Activated CD4-positive, alpha-beta T cell treated with anti-CD3 and anti-CD28 coated beads, Interleukin-2, amount 50 U/mL, for 16 hours (primary cell): ENCODE data around the gene RRP7A.
"Not testable (repeated sequence)": the region's sequence is repeated elsewhere in the genome, so short reads cannot be mapped to it uniquely, and the experiment has no call there.

Experiments used
- DNase-seq: peaks from one replicate; pipeline ENCODE4 v3.0.0-alpha.2; 2020

Gene RRP7A

DNA sequence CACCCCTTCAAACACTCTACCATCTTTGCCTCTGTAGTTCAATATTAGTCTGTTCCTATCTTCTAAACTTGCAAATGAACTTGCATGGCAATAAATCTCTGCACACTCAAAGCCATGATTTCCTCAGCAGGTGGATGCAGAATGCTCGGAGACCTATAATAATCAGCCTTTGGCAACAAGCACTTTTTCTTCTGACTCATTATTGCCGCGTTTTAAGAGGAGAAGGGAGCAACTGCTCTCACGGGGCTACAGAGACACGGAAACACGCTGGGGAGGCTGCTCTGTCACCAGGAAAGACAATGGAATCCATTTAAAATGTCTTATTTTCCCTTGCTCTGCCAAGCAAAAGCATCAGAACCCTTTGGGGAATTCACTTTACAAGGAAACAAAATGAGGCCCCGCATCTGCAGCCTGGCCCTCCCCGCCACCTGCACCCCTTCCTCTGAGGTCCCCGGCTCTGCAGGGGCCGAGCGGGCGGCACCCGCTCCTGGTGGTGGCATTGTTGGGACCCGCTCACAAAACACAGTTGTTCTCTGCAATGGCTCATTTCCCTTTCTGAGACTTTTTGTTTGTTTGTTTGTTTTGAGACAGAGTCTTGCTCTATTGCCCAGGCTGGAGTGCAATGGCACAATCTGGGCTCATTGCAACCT is 15.6 kb upstream of the RRP7A start:
- not testable (repeated sequence) for DNase-seq

DNA sequence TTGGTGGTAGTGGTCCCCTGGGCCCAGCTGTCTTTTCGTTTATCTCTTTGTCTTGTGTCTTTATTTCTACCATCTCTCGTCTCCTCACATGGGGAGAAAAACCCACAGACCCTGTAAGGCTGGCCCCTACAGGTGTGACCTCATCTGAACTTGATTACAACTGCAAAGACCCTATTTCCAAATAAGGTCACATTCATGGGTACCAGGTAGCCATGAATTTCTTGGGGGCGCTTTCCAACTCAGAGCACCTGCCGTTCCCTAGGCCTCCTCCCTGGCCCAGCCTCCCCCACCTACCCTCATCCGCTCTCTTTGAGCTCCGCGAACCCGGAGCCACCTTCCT is 14.0 kb upstream of the RRP7A start:
- no peak for DNase-seq

DNA sequence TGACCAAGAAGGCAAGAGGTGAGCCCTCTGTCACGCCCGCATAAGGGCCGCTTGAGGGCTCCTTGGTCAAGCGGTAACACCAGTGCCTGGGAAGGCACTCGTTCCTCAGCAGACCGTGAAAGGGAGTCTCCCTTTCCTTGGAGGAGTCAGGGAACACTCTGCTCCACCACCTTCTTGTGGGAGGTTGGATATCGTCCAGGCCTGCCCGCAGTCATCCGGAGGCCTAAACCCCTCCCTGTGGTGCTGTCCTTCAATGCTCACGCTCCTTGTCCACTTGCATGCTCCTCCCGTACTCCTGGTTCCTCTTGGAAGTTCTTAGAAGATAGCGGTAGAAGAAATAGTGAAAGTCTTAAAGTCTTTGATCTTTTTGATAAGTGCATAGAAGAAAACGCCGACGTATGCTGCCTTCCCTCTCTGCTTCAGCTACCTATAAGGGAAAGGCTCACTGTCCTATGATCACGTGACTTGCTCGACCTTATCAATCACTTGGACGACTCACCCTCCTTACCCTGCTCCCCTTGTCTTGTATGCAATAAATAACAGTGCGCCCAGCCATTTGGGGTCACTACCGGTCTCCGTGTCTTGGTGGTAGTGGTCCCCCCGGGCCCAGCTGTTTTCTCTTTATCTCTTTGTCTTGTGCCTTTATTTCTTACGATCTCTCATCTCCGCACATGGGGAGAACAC is 11.9 kb upstream of the RRP7A start:
- not testable (repeated sequence) for DNase-seq

DNA sequence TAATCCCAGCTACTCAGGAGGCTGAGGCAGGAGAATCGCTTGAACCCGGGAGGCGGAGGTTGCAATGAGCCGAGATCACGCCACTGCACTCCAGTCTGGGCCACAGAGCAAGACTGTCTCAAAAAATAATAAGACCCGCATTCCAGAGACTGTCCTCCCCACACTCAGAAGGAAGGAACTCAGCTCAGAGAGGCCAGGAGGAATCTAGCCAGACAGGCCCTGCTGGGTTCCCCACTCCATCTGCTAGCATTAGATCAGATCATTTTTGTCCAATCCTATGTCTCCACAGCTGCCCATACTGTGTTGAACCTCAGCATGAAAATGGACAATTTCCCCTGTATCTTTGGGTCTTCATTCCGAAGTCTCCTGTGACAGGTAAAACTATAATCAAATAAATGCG is 9.8 kb upstream of the RRP7A start:
- not testable (repeated sequence) for DNase-seq

DNA sequence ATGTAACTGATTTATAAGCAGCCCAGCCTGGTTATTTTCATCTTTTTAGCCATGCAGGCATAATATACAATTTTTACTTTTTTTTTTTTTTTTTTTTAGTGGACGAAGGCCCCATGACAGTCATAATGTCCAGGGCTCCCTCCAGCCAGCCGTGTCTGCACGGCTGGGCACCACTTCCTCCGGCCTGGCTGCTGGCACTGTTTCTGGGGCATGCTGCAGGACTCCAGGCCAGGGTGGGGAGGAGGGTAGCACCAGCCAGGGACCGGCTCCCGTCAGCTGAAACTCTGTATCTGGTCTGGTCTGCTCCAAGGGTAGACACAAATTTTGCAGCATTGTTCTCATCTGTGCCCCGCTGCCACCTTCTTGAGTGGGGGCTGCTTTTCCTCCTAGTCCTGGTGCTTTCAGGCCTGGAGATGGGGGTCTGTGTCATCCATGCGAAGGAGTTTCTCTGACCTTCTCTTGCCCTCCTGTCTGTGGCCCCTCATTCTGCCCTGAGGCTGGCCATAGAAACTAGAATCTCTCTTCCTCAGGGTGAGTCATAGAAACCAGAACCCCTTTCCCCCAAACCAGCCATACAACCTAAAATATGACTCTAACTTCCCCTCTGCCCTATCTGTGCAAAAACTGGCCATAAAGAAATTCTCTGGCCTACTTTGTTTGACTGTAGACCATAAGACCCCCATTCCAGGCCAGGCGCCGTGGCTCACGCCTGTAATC is 9.2 kb upstream of the RRP7A start:
- no peak for DNase-seq

DNA sequence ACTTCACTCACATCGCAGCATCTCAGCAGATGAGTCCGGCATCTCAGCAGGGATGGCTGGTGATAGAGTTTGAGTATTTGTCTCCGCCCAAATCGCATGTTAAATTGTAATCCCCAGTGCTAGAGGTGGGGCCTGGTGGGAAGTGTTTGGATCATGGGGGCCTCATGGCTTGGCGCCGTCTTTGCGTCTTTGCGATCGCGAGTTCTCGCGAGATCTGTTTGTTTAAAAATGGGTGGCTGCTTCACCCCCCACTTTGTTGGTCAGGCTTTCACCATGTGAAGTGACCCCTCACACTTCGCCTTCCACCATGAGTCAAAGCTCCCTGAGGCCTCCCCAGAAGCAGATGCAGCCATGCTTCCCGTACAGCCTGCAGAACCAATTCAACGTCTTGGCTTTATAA is 3.0 kb upstream of the RRP7A start:
- DNase-seq: no peak

DNA sequence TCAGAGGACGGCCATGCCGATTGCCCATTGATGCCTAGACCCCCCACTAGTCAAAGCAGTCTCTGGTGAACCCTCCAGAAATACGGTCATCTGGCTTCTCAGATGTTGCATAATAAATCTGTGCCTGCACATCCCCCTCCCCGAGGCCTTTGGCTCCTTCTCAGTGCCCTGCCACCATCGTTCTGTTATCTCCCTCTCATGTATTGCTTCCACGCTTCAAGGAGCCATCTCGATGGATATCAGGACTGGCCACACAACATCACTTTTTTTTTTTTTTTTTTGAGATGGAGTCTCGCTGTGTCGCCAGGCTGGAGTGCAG is 1.6 kb upstream of the RRP7A start:
- no peak for DNase-seq

DNA sequence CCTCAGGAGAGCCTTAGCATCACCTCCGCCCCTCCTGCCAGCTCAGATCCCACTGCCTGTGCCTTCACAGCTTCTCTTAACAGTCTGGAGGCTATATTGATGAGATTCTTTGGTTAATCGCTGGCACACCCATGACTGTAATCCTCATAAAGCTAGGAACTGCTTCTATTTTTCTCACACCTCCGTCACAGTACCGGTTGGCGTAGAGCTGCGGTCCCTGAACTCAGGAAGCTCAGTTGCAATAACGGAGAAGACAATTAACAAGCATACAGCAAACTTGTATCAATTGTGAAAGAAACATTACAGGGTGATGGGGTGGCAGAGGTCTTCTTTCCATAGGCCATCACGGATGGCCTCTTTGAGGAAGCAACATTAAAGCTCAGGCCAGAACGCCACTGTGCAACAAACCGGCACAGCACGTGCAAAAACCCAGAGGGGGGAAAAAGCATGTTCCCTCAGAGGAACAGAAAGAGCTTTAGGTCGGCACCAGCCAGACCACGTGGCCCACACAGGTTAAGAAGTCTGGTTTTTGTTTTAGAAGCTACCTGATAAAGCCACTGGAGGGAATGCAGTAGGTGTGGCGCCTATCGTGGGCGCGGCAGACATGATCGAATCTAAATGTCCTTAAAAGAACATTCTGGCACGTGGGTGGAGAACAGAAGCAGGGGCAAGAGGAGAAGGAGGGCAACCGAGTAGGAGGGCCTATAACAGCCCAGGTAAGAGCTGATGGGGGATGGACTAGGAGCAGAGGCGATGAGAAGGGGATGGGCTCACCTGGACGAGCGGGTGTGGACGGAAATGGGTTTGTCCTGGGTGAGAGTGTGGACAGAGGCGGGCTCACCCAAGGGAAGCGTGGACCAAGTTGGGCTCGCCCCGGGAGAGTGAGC is 715 bp downstream of the RRP7A start:
- DNase-seq: not testable (repeated sequence)

DNA sequence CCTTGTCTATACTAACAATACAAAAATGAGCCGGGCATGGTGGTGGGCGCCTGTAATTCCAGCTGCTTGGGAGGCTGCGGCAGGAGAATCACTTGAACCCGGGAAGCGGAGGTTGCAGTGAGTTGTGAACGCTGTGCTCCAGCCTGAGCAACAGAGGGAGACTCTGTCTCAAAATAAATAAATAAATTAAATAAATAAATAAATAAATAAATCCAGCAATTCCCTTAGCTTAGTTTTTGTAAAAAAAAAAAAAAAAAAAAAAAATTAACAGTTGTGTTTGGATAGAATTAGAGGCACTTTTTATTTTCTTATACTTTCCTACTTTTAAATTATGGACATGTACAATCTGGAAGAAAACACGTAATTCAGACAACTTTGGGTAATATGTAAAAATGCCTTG is 2.5 kb downstream of the RRP7A start:
- DNase-seq: not testable (repeated sequence)

DNA sequence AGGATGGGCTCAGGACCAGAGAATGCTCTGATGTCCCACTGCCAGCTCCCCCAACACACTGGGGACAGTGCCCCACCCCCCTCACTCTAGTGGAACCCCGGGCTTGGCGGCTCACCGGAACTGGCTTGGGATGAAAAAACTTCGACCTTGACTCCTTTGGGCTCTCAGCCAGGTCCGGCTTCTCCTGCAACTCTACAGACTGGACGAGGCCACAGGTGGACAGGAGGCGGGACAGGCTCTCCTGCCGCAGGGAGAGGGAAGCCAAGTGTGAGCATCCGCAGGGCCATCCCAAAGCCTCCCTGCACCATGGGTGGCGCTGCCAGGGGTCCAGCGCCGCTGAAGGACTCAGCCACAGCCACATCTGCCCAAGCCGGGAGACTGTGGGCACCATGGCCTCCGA is 3.7 kb downstream of the RRP7A start:
- no peak for DNase-seq

DNA sequence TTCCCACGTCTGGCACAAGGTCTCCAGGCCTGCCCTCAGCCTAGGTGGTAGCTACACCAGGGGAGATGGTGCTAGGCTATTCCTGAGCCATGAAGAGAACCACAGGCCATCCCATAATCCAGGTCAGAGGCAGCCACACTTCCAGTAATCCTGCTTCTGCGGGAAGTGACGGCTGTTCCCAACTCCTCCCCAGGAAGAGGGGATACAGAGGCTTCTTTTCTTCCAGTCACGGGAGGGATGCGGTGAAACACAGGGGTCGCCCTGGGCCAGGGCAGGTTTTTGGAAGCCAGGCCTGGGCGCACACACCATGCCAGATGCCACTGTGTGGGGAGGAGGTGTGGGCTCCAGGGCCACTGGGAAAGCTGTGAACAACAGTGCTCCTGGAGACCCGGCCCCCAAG is 4.3 kb downstream of the RRP7A start:
- not testable (repeated sequence) for DNase-seq

DNA sequence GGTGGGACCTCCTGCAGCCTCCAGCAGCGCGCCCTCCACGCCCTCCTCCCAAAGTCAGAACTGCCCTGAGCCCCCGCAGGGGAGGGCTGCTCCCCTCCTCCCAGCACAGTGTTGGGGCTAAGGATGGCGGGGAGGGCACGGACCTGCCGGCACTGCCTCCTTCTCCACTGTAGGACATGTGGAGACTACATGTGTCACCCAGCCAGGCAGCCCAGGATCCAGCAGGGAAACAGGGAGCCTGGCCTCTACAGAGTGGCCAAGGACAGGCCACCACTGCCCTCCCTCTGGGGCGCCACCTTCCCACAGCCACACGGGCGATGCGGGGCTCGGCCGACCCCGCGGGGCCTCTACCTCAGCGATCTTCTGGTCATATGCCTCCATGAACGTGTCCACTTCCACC is 5.3 kb downstream of the RRP7A start:
- not testable (repeated sequence) for DNase-seq

DNA sequence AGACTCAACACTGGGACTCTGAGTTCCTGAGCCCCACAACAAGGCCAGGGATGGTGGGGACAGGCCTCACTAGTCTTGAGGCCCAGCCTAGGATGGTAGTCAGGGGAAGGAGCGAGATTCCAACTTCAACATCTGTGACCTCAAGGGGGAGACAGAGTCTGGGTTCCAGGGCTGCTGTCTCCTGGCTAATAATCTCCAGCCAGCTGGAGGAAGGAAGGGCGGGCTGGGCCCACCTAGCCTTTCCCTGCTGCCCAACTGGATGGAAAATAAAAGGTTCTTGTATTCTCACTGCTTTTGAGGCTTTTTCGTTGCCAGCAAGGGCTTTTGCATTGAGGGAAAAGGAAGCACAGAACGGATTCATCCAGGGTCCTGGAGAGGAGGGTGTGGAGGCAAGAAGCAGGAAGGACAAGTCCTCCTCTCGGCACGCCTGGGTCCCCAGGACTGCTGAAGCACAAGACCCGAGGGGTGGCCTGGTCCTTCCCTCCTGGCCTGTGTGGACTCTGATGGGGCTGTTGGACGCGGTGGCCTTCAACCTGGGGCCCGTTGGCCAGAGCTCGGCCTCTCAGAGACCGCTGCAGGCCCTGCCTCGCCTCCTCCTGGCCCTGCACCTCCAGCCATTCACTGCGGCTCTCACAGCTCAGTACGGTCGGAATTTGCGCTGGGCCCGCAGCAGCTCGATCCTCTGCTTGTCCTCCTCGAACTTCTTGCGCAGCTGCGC is 7.2 kb downstream of the RRP7A start:
- not testable (repeated sequence) for DNase-seq

DNA sequence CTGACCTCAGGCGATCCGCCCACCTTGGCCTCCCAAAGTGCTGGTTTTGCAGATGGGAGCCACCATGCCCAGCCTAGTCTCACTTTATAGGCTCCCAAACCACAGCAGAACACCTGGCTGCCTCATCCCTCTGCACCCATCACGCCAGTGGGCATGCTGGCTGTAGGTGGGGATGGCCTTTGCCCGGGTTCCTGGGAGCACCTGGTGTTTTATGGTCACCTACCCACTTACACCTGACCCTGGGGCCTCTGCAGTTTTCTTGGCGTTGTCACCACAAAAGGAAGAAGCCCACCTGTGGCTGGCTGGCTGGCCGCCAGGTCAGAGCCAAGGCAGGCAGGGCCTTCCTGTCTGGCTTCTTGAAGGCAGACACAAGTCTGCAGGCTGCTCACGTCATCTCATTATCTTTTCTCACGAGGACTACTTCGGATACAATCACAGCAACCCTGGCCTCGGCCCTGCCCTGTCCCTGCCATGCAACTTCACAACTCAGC is 8.2 kb downstream of the RRP7A start:
- DNase-seq: no peak

DNA sequence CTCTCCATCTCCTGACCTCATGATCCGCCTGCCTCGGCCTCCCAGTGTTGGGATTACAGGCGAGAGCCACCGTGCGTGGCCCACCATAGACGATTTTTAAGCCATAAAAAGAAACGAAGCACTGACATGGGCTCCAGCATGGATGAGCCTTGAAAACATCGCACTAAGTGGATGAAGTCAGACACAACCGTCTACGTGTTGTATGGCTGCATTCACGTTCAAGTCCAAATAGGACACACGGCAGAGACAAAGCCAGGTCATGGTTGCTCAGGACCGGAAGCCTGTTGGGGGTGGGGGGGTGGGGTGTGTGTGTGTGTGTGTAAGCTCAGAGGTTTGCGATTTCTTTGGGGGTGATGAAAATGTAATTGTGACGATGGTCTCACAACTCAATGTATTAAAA is 10.0 kb downstream of the RRP7A start:
- peak; percentile 7 for DNase-seq

DNA sequence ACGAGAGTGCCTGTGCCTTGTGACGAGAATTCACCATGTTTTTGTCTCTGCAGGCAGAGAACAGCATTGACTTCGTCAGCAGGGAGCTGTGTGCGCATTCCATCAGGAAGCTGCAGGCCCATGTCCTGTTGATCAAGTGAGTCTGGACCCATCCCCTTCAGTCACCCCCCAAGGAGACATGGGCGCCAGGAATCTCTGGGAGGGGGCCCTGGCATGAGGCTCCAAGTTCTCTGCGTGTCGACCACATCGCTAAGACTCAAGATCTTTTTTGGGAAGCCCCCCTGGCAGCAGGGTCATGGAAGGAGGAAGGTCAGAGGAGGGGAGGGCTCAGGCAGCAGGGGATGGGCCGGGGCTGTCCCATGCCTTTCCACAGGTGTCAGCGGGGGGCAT is 10.6 kb downstream of the RRP7A start:
- not testable (repeated sequence) for DNase-seq

DNA sequence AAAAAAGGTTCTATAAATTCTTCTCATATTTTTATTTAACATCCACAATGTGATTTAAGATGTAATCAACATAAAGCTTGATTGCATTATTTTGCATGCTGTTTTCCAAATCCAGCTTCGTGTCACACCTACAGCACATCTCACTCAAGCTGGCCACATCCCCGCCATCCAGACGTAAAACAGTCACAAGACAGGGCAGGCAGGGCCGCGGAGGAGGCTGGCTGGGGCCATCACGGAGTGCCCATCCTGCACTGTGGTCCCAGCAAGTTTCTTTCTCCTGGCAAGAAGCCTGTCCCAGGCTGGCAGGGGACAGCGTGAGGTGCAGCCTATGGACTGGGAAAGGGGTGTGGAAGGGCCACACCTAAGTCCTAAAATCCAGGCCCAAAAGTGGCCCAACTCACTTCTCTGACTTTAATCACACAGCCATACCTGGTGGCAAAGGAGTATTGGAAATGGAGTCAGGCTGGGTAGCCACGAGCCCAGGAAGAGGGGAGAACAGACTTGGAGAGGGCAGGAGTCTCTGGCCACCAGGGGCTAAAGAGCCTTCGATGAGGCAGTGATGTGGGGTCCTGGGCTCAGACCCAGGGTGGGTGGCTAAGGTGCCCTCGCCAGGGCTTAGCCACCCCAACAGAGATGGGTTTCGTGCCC is 11.1 kb downstream of the RRP7A start:
- not testable (repeated sequence) for DNase-seq

DNA sequence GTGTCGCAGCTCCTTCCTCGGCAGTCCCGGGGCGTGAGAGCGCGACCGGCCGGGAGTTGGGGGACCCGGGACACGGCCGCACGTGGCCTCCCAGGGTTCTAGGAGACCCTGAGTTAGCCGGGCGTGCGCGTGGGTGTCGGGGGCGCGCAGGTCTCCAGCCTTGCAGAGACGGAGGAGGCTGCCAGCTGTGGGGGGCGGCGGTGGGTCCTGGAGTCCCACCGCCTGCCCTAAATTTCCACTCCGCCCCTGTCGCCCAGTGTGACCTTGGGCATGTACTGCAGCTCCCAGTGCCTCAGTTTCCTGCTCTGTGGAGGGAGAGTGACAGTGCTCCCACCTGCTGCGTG is 18.8 kb downstream of the RRP7A start:
- no peak for DNase-seq

DNA sequence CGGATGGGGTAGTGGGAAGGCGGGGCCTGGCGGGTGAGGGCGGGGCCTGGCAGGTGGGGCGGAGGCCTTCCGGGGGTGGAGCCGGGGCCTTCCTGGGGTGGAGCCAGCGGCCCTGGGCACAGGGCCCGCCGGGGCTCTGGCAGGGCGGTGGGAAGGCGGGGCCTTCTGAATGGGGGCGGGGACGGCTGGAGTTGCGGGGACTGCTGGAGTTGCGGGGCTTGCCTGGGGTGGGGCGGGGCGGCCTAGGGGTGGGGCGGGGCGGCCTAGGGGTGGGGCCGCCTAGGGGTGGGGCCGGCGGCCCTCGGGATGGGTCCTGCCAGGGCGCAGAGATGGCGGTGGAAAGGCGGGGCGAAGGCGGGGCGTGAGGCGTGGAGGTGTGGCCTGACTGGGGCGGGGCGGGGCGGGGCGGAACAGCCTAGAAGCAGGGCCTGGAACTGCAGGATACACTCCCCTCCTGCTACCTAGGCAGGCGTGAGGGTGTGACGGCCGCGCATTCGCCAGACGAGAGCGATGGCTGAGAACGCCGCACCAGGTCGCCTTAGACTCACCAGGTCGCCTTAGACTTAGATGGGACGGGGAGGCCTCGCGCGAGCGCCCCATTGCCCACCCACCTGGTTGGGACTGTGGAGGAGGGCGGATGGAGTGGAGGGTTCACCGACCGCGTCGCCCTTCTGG is 19.3 kb downstream of the RRP7A start:
- DNase-seq: peak; percentile 84

DNA sequence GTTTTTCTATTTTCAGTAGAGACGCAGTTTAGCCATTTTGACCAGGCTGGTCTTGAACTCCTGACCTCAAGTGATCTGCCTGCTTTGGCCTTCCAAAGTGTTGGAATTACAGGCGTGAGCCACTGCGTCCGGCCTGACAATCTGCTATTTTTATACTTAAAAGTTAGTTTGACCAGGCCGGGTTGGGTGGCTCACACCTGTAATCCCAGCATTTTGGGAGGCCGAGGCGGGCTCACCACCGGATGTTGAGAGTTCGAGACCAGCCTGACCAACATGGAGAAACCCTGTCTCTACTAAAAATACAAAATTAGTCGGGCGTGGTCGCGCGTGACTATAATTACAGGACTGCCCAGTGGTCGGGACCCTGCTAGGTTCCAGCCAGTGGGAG is 19.8 kb downstream of the RRP7A start:
- DNase-seq: not testable (repeated sequence)

DNA sequence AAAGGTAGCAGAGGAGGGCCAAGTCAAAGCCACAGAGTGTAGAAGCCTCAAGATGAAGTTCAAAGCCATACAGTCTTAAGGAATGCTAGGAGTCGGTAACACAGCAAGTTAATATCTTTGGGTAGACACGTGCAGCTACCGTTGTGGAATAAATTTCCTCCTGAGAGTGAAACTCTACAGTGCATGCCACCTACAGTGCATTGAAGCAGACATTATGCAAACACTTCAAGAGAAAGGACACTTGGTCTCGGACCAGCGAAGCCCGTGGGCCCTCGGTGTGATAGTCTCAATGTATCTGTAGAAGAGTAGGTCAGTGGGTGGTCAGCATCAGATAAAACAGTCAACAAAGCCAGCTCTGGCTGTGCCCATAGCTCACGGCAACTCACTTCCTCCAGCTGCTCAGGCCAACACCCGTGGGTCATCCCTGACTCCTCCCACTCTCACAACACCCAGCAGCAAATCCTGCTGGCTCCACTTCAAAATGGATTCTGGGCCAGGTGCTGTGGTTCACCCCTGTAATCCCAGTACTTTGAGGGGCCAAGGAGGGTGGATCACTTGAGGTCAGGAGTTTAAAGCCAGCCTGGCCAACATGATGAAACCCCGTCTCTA is 24.0 kb downstream of the RRP7A start:
- DNase-seq: not testable (repeated sequence)
